ENCODE data around the gene C2orf69. TPM values are rescaled to one million over a fixed set of nuclear protein-coding genes. Genes with fewer than 3 reads are reported as not detected.

Gene C2orf69
- total and polyA plus RNA-seq, 2 of the 8 experiments (the other 6 are each of a cell fraction or from before 2014, with no cell fraction given), result 3.9 to 32.0 TPM

DNA sequence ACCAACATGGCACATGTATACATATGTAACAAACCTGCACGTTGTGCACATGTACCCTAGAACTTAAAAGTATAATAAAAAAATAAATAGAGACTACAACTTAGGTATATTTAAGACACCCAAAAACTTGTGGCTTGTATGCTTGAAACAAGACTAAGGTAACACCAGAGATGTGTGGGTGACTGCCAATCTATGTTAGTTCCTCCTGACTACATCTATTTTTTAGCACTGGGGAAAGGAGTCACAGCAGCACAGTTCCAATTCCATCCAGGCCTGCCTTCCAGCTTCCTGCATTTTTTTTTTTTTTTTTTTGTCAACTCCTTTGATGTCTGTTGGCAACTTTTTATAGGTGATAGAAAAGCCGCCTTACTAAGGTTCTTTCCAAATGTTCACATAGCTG, 18.2 kb downstream of the C2orf69 start:
- FAIRE-seq (no peak), DNase-seq (ENCODE audit: low read depth in 1 of 2, low spot score in 2 of 2) (no peak)
- Histone ChIP-seq H4K5ac (ENCODE audit: insufficient read length, low read depth, low read length) (no peak overlapping the region), H3K27me3 (replicated peaks in 1 of 4; ENCODE audit: control insufficient read depth in 3 of 4, extremely low read depth in 1 of 4, insufficient read depth in 3 of 4, low read length in 3 of 4) (no peaks in the 10 kb centered on the region), H3K27ac (ENCODE audit: low read depth, low read length) (no peak overlapping the region), H4K91ac (replicated peaks; ENCODE audit: insufficient read length, low read length) (no peak overlapping the region), H3K9me3 (ENCODE audit: insufficient read depth in 2 of 2, low read depth in 1 of 2, low read length in 1 of 2) (no peaks in the 10 kb centered on the region), H2AK5ac (ENCODE audit: low read depth, low read length) (no peak overlapping the region), H3K79me2 (ENCODE audit: control insufficient read depth in 1 of 2, insufficient read depth in 2 of 2, low read length in 2 of 2) (peaks cover 0 to 27% of the 10 kb centered on the region in 2 experiments; a peak in 2 of 4 replicates), H3K4me3 (ENCODE audit: extremely low read depth in 1 of 4, insufficient read depth in 2 of 4, low read depth in 3 of 4, low read length in 4 of 4) (no peak overlapping the region), H3K23ac (ENCODE audit: insufficient read length) (no peak overlapping the region), H2BK15ac (ENCODE audit: low read length) (no peak overlapping the region), H2BK120ac (replicated peaks; ENCODE audit: low read depth, low read length) (no peak overlapping the region), H4K20me1 (replicated peaks in 1 of 2; ENCODE audit: control insufficient read depth in 1 of 2, insufficient read depth in 2 of 2, low read length in 2 of 2) (no peaks in the 10 kb centered on the region), H3K9ac (replicated peaks in 1 of 4; ENCODE audit: extremely low read depth in 1 of 4, low read depth in 3 of 4, low read length in 3 of 4) (no peak overlapping the region), H3K23me2 (ENCODE audit: low read depth, low read length) (no peaks in the 10 kb centered on the region), H2BK5ac (ENCODE audit: low read depth, low read length) (no peak overlapping the region), H4K8ac (ENCODE audit: extremely low read depth, insufficient read depth, low read length) (no peak overlapping the region), H3K79me1 (ENCODE audit: low read depth, low read length) (no peaks in the 10 kb centered on the region; the same call in 1 of the 2 replicates), H3K56ac (replicated peaks; ENCODE audit: insufficient read length, low read depth, low read length) (no peak overlapping the region), H3K4me2 (ENCODE audit: insufficient read depth in 1 of 2, low read depth in 2 of 2, low read length in 2 of 2) (no peak overlapping the region), H3K18ac (ENCODE audit: extremely low read depth, low read length) (no peak overlapping the region), H3K36me3 (ENCODE audit: control insufficient read depth in 2 of 4, insufficient read depth in 4 of 4, low read length in 3 of 4) (peaks cover 0 to 61% (median 11%) of the 10 kb centered on the region in 4 experiments; a peak in 5 of 8 replicates), H3K14ac (ENCODE audit: insufficient read length) (no peak overlapping the region), H3K4me1 (replicated peaks in 1 of 4; ENCODE audit: control insufficient read depth in 3 of 4, insufficient read depth in 4 of 4, low read length in 3 of 4) (peaks cover 0 to 8% (median 0%) of the 10 kb centered on the region in 4 experiments; a peak in 3 of 7 replicates), H2BK12ac (ENCODE audit: low read depth, low read length) (no peak overlapping the region), H2BK20ac (ENCODE audit: low read length) (no peak overlapping the region), H3K4ac (replicated peaks; ENCODE audit: insufficient read length, low read depth, low read length) (no peak overlapping the region), H2AFZ (ENCODE audit: low read length) (no peak overlapping the region)
- ChIA-PET CTCF (ENCODE audit: partially characterized antibody) (interaction anchor here (0.7 to 1.1 kb wide), 2 partner anchors 16 to 73 kb away, joined by 3 read pairs; no protein-coding TSS in a partner anchor), POLR2A (ENCODE audit: partially characterized antibody) (interaction anchor here (0.7 to 1.9 kb wide), 8 partner anchors 8 to 549 kb away, joined by 3 to 10 read pairs (median 6); partner anchors contain the start of gene C2orf69)
- no peak for TF ChIP-seq FOSL1 (IDR thresholded peaks at IDR 0.05; ENCODE audit: insufficient read depth, low read depth, low read length)
- TF ChIP-seq TAF1 (IDR thresholded peaks at IDR 0.05; ENCODE audit: low read depth, low read length), result no peak
- TF ChIP-seq RBBP5 (IDR thresholded peaks at IDR 0.05; ENCODE audit: borderline replicate concordance, low read depth, low read length), result no peak
- no peak for TF ChIP-seq POU5F1 (IDR thresholded peaks at IDR 0.05; ENCODE audit: low read depth, low read length)
- TF ChIP-seq SAP30 (IDR thresholded peaks at IDR 0.05; ENCODE audit: insufficient read depth, insufficient replicate concordance, low read length), result no peak
- TF ChIP-seq BCL11A (IDR thresholded peaks at IDR 0.05; ENCODE audit: low read depth in 2 of 2, low read length in 2 of 2), result no peak
- TF ChIP-seq POLR2A (IDR thresholded peaks at IDR 0.05; ENCODE audit: control extremely low read depth in 1 of 2, low read depth in 2 of 2, low read length in 2 of 2), result no peak
- TF ChIP-seq GABPA (IDR thresholded peaks at IDR 0.05; ENCODE audit: borderline replicate concordance, insufficient read depth, low read length), result no peak
- WGBS, 2 experiments (ENCODE audit: extremely low coverage in 1 of 2, insufficient coverage in 1 of 2, insufficient read length in 1 of 2, insufficient replicate concordance in 2 of 2, low coverage in 1 of 2, low lambda C conversion rate in 2 of 2, missing lambda C conversion rate in 1 of 2), result 85% methylated on average over 2 of the region's 2 CpGs; no CpG with 5 or more reads in 1 of the 2 experiments

Measured in H1 (cell line).